T1000 (cell line): ENCODE measurements around the gene C16orf95.
A peak's percentile ranks its signal among the peaks of the same experiment; 100 is the strongest.
"Not testable (repeated sequence)": the region's sequence is repeated elsewhere in the genome, so short reads cannot be mapped to it uniquely, and the experiment has no call there.

Experiments used
- DNase-seq: peaks from one replicate; lab custom pipeline; 2025; ENCODE audit warnings: mixed read lengths; lab: John Stamatoyannopoulos, UW

Gene C16orf95

GRCh38 chr16:87286839-87287626 lies 30.2 kb downstream of the C16orf95 start:
- DNase-seq: no peak

- DNase-seq: no peak
Measured at GRCh38 chr16:87284183-87284582, 33.0 kb downstream of the C16orf95 start.

GRCh38 chr16:87279094-87279658 lies 38.0 kb downstream of the C16orf95 start:
- no peak for DNase-seq

GRCh38 chr16:87278191-87279093 lies 38.8 kb downstream of the C16orf95 start:
- DNase-seq: peak; percentile 15

GRCh38 chr16:87276924-87277323 lies 40.3 kb downstream of the C16orf95 start:
- DNase-seq: no peak

GRCh38 chr16:87276091-87276701 lies 41.0 kb downstream of the C16orf95 start:
- DNase-seq: no peak

- no peak for DNase-seq
Measured at GRCh38 chr16:87274794-87275193, 42.4 kb downstream of the C16orf95 start.

GRCh38 chr16:87273471-87274030 lies 43.6 kb downstream of the C16orf95 start:
- no peak for DNase-seq

GRCh38 chr16:87271256-87271655 lies 45.9 kb downstream of the C16orf95 start:
- DNase-seq: no peak

- no peak for DNase-seq
Measured at GRCh38 chr16:87267566-87267965, 49.6 kb downstream of the C16orf95 start.

- DNase-seq: no peak
Measured at GRCh38 chr16:87266846-87267245, 50.3 kb downstream of the C16orf95 start.

- DNase-seq: no peak
Measured at GRCh38 chr16:87265261-87265660, 51.9 kb downstream of the C16orf95 start.

GRCh38 chr16:87264634-87265033 lies 52.6 kb downstream of the C16orf95 start:
- no peak for DNase-seq

GRCh38 chr16:87263418-87264052 lies 53.7 kb downstream of the C16orf95 start:
- no peak for DNase-seq

GRCh38 chr16:87259431-87259830 lies 57.8 kb downstream of the C16orf95 start:
- DNase-seq: no peak

- not testable (repeated sequence) for DNase-seq
Measured at GRCh38 chr16:87258653-87259052, 58.5 kb downstream of the C16orf95 start.

- no peak for DNase-seq
Measured at GRCh38 chr16:87255866-87256265, 61.3 kb downstream of the C16orf95 start.

GRCh38 chr16:87254734-87255133 lies 62.5 kb downstream of the C16orf95 start:
- DNase-seq: no peak

- no peak for DNase-seq
Measured at GRCh38 chr16:87254296-87254695, 62.9 kb downstream of the C16orf95 start.

GRCh38 chr16:87253536-87253935 lies 63.7 kb downstream of the C16orf95 start:
- no peak for DNase-seq
